HEK293 (cell line): Measurements from ENCODE around the gene UGT2B7.

Experiments
- HOXC10 ChIP-seq: sonication (generic); formaldehyde crosslinking; IDR thresholded peaks from 2 replicates; pipeline ENCODE4 v1.8.1; 2023; ENCODE audit warnings: mild to moderate bottlenecking, missing genetic modification reagents
- TCF7L2 ChIP-seq: IDR thresholded peaks from 2 replicates; pipeline ENCODE4 v1.6.1; 2011; ENCODE audit warnings: low read depth, mild to moderate bottlenecking, inconsistent platforms, low read length, moderate library complexity, borderline replicate concordance
- TRIM28 ChIP-seq: IDR thresholded peaks from 2 replicates; pipeline ENCODE4 v1.6.1; 2011; ENCODE audit warnings: low read length, control low read depth, borderline replicate concordance
- WT1 ChIP-seq: fragments of 450-650 bp; formaldehyde crosslinking; IDR thresholded peaks from 2 replicates; pipeline ENCODE4 v1.5.1; 2016; ENCODE audit warnings: missing biosample characterization, missing genetic modification characterization
- ZNF140 ChIP-seq: fragments of 450-650 bp; formaldehyde crosslinking; IDR thresholded peaks from 2 replicates; pipeline ENCODE4 v1.5.1; 2016; ENCODE audit warnings: missing biosample characterization, missing genetic modification characterization
- ZNF169 ChIP-seq: fragments of 450-650 bp; formaldehyde crosslinking; IDR thresholded peaks from 2 replicates; pipeline ENCODE4 v1.5.1; 2016; ENCODE audit warnings: missing biosample characterization, missing genetic modification characterization
- ZNF24 ChIP-seq: fragments of 450-650 bp; formaldehyde crosslinking; IDR thresholded peaks from 2 replicates; pipeline ENCODE4 v1.5.1; 2016; ENCODE audit warnings: missing biosample characterization, missing genetic modification characterization
- ZNF510 ChIP-seq: fragments of 450-650 bp; formaldehyde crosslinking; IDR thresholded peaks from 2 replicates; pipeline ENCODE4 v1.5.1; 2018; ENCODE audit warnings: mild to moderate bottlenecking, missing genetic modification characterization, missing biosample characterization; ENCODE audit not compliant: insufficient replicate concordance
- ZNF529 ChIP-seq: fragments of 450-650 bp; formaldehyde crosslinking; IDR thresholded peaks from 2 replicates; pipeline ENCODE4 v1.5.1; 2017; ENCODE audit warnings: missing genetic modification characterization, missing biosample characterization; ENCODE audit not compliant: insufficient replicate concordance
- TF ChIP-seq, protein P1 (sequence below): fragments of 450-650 bp; formaldehyde crosslinking; IDR thresholded peaks from 2 replicates; pipeline ENCODE4 v1.5.1; 2016; ENCODE audit warnings: missing biosample characterization, missing genetic modification characterization
- TF ChIP-seq, protein P2 (sequence below): fragments of 450-650 bp; formaldehyde crosslinking; conservative IDR thresholded peaks from 2 replicates; pipeline ENCODE4 v1.5.1; 2016; ENCODE audit warnings: low read depth, missing biosample characterization, missing genetic modification characterization
- TF ChIP-seq, protein P3 (sequence below): fragments of 450-650 bp; formaldehyde crosslinking; IDR thresholded peaks from 2 replicates; pipeline ENCODE4 v1.5.1; 2016; ENCODE audit warnings: missing biosample characterization, missing genetic modification characterization
- TF ChIP-seq, protein P4 (sequence below): fragments of 450-650 bp; formaldehyde crosslinking; IDR thresholded peaks from 2 replicates; pipeline ENCODE4 v1.5.1; 2016; ENCODE audit warnings: missing biosample characterization, missing genetic modification characterization, low read depth
- TF ChIP-seq, protein P5 (sequence below): fragments of 450-650 bp; formaldehyde crosslinking; IDR thresholded peaks from 2 replicates; pipeline ENCODE4 v1.5.1; 2017; ENCODE audit warnings: missing biosample characterization, missing genetic modification characterization

DNA sequence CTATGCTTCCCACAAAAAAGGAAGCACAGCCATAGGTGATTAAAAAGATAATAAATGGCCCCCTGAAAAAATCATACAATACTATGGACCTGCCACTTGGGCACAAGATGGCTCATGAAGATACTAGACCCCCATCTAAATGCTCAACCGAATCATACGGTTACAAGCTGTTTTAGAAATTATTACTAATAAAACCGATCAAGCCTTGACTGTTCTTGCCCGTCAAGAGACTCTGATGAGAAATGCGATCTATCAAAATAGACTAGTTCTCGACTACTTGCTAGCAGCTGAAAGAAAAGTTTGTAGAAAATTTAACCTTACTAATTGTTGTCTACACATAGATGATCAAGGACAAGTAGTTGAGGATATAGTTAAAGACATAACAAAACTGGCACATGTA lies 40.1 kb upstream of the UGT2B7 start:
- TF ChIP-seq ZNF169 (tag by site-specific recombination) = no peak
- TF ChIP-seq ZNF529 = no peak
- TF ChIP-seq, protein P1, sequence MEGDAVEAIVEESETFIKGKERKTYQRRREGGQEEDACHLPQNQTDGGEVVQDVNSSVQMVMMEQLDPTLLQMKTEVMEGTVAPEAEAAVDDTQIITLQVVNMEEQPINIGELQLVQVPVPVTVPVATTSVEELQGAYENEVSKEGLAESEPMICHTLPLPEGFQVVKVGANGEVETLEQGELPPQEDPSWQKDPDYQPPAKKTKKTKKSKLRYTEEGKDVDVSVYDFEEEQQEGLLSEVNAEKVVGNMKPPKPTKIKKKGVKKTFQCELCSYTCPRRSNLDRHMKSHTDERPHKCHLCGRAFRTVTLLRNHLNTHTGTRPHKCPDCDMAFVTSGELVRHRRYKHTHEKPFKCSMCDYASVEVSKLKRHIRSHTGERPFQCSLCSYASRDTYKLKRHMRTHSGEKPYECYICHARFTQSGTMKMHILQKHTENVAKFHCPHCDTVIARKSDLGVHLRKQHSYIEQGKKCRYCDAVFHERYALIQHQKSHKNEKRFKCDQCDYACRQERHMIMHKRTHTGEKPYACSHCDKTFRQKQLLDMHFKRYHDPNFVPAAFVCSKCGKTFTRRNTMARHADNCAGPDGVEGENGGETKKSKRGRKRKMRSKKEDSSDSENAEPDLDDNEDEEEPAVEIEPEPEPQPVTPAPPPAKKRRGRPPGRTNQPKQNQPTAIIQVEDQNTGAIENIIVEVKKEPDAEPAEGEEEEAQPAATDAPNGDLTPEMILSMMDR = no peak
- TF ChIP-seq, protein P2, sequence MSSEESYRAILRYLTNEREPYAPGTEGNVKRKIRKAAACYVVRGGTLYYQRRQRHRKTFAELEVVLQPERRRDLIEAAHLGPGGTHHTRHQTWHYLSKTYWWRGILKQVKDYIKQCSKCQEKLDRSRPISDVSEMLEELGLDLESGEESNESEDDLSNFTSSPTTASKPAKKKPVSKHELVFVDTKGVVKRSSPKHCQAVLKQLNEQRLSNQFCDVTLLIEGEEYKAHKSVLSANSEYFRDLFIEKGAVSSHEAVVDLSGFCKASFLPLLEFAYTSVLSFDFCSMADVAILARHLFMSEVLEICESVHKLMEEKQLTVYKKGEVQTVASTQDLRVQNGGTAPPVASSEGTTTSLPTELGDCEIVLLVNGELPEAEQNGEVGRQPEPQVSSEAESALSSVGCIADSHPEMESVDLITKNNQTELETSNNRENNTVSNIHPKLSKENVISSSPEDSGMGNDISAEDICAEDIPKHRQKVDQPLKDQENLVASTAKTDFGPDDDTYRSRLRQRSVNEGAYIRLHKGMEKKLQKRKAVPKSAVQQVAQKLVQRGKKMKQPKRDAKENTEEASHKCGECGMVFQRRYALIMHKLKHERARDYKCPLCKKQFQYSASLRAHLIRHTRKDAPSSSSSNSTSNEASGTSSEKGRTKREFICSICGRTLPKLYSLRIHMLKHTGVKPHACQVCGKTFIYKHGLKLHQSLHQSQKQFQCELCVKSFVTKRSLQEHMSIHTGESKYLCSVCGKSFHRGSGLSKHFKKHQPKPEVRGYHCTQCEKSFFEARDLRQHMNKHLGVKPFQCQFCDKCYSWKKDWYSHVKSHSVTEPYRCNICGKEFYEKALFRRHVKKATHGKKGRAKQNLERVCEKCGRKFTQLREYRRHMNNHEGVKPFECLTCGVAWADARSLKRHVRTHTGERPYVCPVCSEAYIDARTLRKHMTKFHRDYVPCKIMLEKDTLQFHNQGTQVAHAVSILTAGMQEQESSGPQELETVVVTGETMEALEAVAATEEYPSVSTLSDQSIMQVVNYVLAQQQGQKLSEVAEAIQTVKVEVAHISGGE (tag by site-specific recombination) = no peak
- no peak for TF ChIP-seq HOXC10 (CRISPR knock-in tag)
- TF ChIP-seq ZNF24 (tag by site-specific recombination) = no peak
- TF ChIP-seq, protein P3, sequence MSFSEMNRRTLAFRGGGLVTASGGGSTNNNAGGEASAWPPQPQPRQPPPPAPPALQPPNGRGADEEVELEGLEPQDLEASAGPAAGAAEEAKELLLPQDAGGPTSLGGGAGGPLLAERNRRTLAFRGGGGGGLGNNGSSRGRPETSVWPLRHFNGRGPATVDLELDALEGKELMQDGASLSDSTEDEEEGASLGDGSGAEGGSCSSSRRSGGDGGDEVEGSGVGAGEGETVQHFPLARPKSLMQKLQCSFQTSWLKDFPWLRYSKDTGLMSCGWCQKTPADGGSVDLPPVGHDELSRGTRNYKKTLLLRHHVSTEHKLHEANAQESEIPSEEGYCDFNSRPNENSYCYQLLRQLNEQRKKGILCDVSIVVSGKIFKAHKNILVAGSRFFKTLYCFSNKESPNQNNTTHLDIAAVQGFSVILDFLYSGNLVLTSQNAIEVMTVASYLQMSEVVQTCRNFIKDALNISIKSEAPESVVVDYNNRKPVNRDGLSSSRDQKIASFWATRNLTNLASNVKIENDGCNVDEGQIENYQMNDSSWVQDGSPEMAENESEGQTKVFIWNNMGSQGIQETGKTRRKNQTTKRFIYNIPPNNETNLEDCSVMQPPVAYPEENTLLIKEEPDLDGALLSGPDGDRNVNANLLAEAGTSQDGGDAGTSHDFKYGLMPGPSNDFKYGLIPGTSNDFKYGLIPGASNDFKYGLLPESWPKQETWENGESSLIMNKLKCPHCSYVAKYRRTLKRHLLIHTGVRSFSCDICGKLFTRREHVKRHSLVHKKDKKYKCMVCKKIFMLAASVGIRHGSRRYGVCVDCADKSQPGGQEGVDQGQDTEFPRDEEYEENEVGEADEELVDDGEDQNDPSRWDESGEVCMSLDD (tag by site-specific recombination) = no peak
- TF ChIP-seq TCF7L2 = no peak
- TF ChIP-seq WT1 = no peak
- no peak for TF ChIP-seq TRIM28
- TF ChIP-seq ZNF510 (tag by site-specific recombination) = no peak
- TF ChIP-seq, protein P4, sequence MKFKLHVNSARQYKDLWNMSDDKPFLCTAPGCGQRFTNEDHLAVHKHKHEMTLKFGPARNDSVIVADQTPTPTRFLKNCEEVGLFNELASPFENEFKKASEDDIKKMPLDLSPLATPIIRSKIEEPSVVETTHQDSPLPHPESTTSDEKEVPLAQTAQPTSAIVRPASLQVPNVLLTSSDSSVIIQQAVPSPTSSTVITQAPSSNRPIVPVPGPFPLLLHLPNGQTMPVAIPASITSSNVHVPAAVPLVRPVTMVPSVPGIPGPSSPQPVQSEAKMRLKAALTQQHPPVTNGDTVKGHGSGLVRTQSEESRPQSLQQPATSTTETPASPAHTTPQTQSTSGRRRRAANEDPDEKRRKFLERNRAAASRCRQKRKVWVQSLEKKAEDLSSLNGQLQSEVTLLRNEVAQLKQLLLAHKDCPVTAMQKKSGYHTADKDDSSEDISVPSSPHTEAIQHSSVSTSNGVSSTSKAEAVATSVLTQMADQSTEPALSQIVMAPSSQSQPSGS (tag by site-specific recombination) = no peak
- TF ChIP-seq, protein P5, sequence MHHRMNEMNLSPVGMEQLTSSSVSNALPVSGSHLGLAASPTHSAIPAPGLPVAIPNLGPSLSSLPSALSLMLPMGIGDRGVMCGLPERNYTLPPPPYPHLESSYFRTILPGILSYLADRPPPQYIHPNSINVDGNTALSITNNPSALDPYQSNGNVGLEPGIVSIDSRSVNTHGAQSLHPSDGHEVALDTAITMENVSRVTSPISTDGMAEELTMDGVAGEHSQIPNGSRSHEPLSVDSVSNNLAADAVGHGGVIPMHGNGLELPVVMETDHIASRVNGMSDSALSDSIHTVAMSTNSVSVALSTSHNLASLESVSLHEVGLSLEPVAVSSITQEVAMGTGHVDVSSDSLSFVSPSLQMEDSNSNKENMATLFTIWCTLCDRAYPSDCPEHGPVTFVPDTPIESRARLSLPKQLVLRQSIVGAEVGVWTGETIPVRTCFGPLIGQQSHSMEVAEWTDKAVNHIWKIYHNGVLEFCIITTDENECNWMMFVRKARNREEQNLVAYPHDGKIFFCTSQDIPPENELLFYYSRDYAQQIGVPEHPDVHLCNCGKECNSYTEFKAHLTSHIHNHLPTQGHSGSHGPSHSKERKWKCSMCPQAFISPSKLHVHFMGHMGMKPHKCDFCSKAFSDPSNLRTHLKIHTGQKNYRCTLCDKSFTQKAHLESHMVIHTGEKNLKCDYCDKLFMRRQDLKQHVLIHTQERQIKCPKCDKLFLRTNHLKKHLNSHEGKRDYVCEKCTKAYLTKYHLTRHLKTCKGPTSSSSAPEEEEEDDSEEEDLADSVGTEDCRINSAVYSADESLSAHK = no peak
- TF ChIP-seq ZNF140 (tag by site-specific recombination) = no peak
